ENCODE results near the gene CBR3. TPM values are rescaled to one million over a fixed set of nuclear protein-coding genes. Genes with fewer than 3 reads are reported as not detected.

Gene CBR3
- total and polyA plus RNA-seq, 2 of the 13 experiments (the other 11 are each of a cell fraction or from before 2014, with no cell fraction given): not detected

- Histone ChIP-seq H3K4me3 (replicated peaks in 1 of 3; ENCODE audit: insufficient read depth in 1 of 3, low read depth in 2 of 3, low read length in 3 of 3) (no peak overlapping the region), H2AFZ (ENCODE audit: low read length) (no peak overlapping the region), H4K20me1 (ENCODE audit: insufficient read depth, low read length) (no peaks in the 10 kb centered on the region), H3K9ac (ENCODE audit: insufficient read depth, low read depth, low read length) (no peak overlapping the region), H3K4me1 (ENCODE audit: insufficient read depth, low read length) (0 out of 2 replicates have a peak, but pooled peaks cover 5% of the 10 kb centered on the region), H3K9me3 (ENCODE audit: low read length) (no peaks in the 10 kb centered on the region), H3K27me3 (ENCODE audit: control insufficient read depth in 1 of 2, insufficient read depth in 2 of 2, low read length in 2 of 2) (peaks cover 1 to 15% of the 10 kb centered on the region in 2 experiments; a peak in 2 of 5 replicates), H3K4me2 (ENCODE audit: low read depth, low read length) (no peak overlapping the region), H3K79me2 (ENCODE audit: insufficient read depth, low read length) (no peaks in the 10 kb centered on the region), H3K36me3 (replicated peaks in 1 of 2; ENCODE audit: control insufficient read depth in 1 of 2, insufficient read depth in 2 of 2, low read length in 2 of 2) (no peaks in the 10 kb centered on the region), H3K27ac (ENCODE audit: extremely low read length, insufficient read depth, low read length) (no peak overlapping the region)
- ATAC-seq: no peak
- intact Hi-C loops (cut with micrococcal nuclease; ENCODE audit: unreplicated experiment) (no loop called here), in situ Hi-C loops (cut with HindIII; ENCODE audit: extremely low pct_ligation_motif_present, low pct_unique_long_range_greater_than_20kb) (no loop called here)
- ChIA-PET CTCF (ENCODE audit: low intra/inter-chr PET ratio, low total read pairs) (no interaction called here), POLR2A (no interaction called here)
- FAIRE-seq: no peak
- WGBS (ENCODE audit: low lambda C conversion rate): 48% methylated on average over 2 of the region's 2 CpGs
- BruUV-seq (replicated peaks): no TSS peak
- TF ChIP-seq, protein P1, sequence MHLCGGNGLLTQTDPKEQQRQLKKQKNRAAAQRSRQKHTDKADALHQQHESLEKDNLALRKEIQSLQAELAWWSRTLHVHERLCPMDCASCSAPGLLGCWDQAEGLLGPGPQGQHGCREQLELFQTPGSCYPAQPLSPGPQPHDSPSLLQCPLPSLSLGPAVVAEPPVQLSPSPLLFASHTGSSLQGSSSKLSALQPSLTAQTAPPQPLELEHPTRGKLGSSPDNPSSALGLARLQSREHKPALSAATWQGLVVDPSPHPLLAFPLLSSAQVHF (CRISPR knock-in tag; IDR thresholded peaks at IDR 0.05): no peak
- TF ChIP-seq TAF1 (CRISPR knock-in tag; IDR thresholded peaks at IDR 0.05) (no peak), ZKSCAN8 (CRISPR knock-in tag; IDR thresholded peaks at IDR 0.05; ENCODE audit: borderline replicate concordance) (no peak), SMAD3 (CRISPR knock-in tag; IDR thresholded peaks at IDR 0.05) (no peak), ZNF558 (CRISPR knock-in tag; IDR thresholded peaks at IDR 0.05; ENCODE audit: borderline replicate concordance) (no peak), ZNF33A (CRISPR knock-in tag; IDR thresholded peaks at IDR 0.05; ENCODE audit: borderline replicate concordance) (no peak), ZNF557 (CRISPR knock-in tag; IDR thresholded peaks at IDR 0.05) (no peak), ZNF790 (CRISPR knock-in tag; IDR thresholded peaks at IDR 0.05; ENCODE audit: borderline replicate concordance) (no peak), ZNF468 (CRISPR knock-in tag; IDR thresholded peaks at IDR 0.05) (no peak), JUNB (CRISPR knock-in tag; IDR thresholded peaks at IDR 0.05; ENCODE audit: borderline replicate concordance) (no peak), ATAD3A (CRISPR knock-in tag; IDR thresholded peaks at IDR 0.05) (no peak), HDAC1 (CRISPR knock-in tag; IDR thresholded peaks at IDR 0.05) (no peak), ZNF660 (CRISPR knock-in tag; IDR thresholded peaks at IDR 0.05; ENCODE audit: borderline replicate concordance, low read depth) (no peak), ATF7-NPFF (CRISPR knock-in tag; IDR thresholded peaks at IDR 0.05; ENCODE audit: low read depth) (no peak), ZNF281 (CRISPR knock-in tag; IDR thresholded peaks at IDR 0.05; ENCODE audit: borderline replicate concordance) (no peak)
- TF ChIP-seq, protein P2, sequence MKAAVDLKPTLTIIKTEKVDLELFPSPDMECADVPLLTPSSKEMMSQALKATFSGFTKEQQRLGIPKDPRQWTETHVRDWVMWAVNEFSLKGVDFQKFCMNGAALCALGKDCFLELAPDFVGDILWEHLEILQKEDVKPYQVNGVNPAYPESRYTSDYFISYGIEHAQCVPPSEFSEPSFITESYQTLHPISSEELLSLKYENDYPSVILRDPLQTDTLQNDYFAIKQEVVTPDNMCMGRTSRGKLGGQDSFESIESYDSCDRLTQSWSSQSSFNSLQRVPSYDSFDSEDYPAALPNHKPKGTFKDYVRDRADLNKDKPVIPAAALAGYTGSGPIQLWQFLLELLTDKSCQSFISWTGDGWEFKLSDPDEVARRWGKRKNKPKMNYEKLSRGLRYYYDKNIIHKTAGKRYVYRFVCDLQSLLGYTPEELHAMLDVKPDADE (CRISPR knock-in tag; IDR thresholded peaks at IDR 0.05): no peak
- no peak for DNase-seq (ENCODE audit: low spot score)
These were observed 10.5 kb upstream of the CBR3 start for GRCh38 chr21:36124395-36124794.
